ENCODE measurements around the gene FBF1.

The FBF1 gene

DNA sequence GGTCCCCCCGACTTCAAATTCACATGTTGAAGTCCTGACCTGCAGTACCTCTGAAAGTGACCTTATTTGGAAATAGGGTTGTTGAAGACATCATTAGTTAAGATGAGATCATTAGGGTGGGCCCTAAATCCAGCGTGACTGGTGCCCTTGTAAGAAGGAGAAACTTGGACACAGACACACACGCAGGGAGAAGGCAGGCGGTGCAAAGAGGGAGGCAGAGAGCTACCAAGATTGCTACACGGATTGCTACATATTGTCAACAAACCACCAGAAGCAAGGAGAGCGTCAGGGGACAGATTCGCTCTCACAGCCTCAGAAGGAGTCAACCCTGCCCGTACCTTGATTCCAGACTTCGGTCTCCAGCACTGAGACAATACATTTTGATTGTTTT is 78.9 kb downstream of the FBF1 start:
- Histone ChIP-seq H3K27ac (replicated peaks) (peak overlapping the region; percentile 43), H3K27me3 (ENCODE audit: insufficient read depth, poor library complexity, severe bottlenecking) (no peaks in the 10 kb centered on the region), H3K4me3 (replicated peaks; ENCODE audit: insufficient read depth, low read length) (no peak overlapping the region)
- peak in 1 of 2 experiments; percentile 70 for DNase-seq (ENCODE audit: low read depth in 1 of 2, low spot score in 1 of 2)
- TF ChIP-seq SPI1 (IDR thresholded peaks at IDR 0.05; ENCODE audit: borderline replicate concordance, low read depth) (no peak), GABPA (IDR thresholded peaks at IDR 0.05; ENCODE audit: low read depth) (no peak)
